NT2/D1 (cell line): ENCODE measurements around the gene CENPA.
A peak's percentile ranks its signal among the peaks of the same experiment; 100 is the strongest.
"Not testable (repeated sequence)": the region's sequence is repeated elsewhere in the genome, so short reads cannot be mapped to it uniquely, and the experiment has no call there.

Source experiments
- DNase-seq: peaks from one replicate; pipeline ENCODE4 v3.0.0-alpha.2; 2011; ENCODE audit warnings: low read depth, low spot score
- H3K27me3 ChIP-seq: 2 replicates; pipeline ENCODE4 v1.6.0; 2011; ENCODE audit warnings: mild to moderate bottlenecking; ENCODE audit not compliant: insufficient read length, insufficient read depth
- H3K36me3 ChIP-seq: 2 replicates; pipeline ENCODE4 v1.6.1; 2011; ENCODE audit warnings: mild to moderate bottlenecking, low read length, mixed read lengths; ENCODE audit not compliant: insufficient read depth, insufficient read length
- H3K4me1 ChIP-seq: 2 replicates; pipeline ENCODE4 v1.5.1; 2011; ENCODE audit not compliant: insufficient read depth, insufficient read length
- H3K4me3 ChIP-seq: 2 replicates; pipeline ENCODE4 v1.5.1; 2011; ENCODE audit warnings: low read depth; ENCODE audit not compliant: insufficient read length
- H3K9ac ChIP-seq: 2 replicates; pipeline ENCODE4 v1.6.0; 2011; ENCODE audit warnings: low read depth; ENCODE audit not compliant: insufficient read length
- H3K9me3 ChIP-seq: 2 replicates; pipeline ENCODE4 v1.5.1; 2011; ENCODE audit warnings: mild to moderate bottlenecking, low read length; ENCODE audit not compliant: insufficient read depth
- SUZ12 ChIP-seq: IDR thresholded peaks from 2 replicates; pipeline ENCODE4 v1.6.1; 2011; ENCODE audit not compliant: insufficient read length, insufficient read depth; ENCODE audit errors: extremely low read depth
- YY1 ChIP-seq: IDR thresholded peaks from 2 replicates; pipeline ENCODE4 v1.6.1; 2011; ENCODE audit not compliant: insufficient read length, insufficient read depth
- ZNF274 ChIP-seq: IDR thresholded peaks from 2 replicates; pipeline ENCODE4 v1.6.1; 2011; ENCODE audit warnings: mild to moderate bottlenecking, low read depth, low read length

CENPA gene

GRCh38 chr2:26743852-26744251 lies 42.0 kb upstream of the CENPA start:
- H3K4me3 ChIP-seq = no peak overlapping the region
- H3K9me3 ChIP-seq = no peaks in the 10 kb centered on the region
- TF ChIP-seq ZNF274 = no peak
- no peaks in the 10 kb centered on the region for H3K36me3 ChIP-seq
- H3K9ac ChIP-seq = no peak overlapping the region
- H3K27me3 ChIP-seq = no peaks in the 10 kb centered on the region
- peaks cover 5% of the 10 kb centered on the region for H3K4me1 ChIP-seq
- DNase-seq = no peak

DNA sequence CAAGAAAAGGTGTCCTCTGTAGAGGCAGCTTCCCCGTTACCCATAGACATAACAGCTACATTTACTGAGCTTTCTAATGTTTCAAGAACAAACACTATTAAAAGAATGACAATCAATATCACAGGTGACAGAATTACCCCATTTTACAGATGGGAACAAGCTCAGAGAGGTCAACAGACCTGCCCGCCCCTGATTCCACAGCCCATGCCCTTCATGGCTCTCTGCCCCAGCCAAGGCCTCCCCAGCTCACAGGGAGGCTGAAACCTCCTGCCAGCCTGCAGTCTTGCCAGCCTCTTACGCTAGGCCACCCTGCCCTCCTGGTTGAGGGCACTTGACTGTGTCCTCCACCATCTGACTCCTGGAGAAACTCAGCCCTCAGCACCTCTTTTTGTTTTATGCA lies 40.9 kb upstream of the CENPA start:
- Histone ChIP-seq H3K9ac (no peak overlapping the region), H3K9me3 (no peaks in the 10 kb centered on the region), H3K4me3 (no peak overlapping the region), H3K4me1 (peaks cover 5% of the 10 kb centered on the region), H3K27me3 (no peaks in the 10 kb centered on the region), H3K36me3 (no peaks in the 10 kb centered on the region)
- TF ChIP-seq SUZ12 (no peak), YY1 (no peak), ZNF274 (no peak)
- no peak for DNase-seq

DNA sequence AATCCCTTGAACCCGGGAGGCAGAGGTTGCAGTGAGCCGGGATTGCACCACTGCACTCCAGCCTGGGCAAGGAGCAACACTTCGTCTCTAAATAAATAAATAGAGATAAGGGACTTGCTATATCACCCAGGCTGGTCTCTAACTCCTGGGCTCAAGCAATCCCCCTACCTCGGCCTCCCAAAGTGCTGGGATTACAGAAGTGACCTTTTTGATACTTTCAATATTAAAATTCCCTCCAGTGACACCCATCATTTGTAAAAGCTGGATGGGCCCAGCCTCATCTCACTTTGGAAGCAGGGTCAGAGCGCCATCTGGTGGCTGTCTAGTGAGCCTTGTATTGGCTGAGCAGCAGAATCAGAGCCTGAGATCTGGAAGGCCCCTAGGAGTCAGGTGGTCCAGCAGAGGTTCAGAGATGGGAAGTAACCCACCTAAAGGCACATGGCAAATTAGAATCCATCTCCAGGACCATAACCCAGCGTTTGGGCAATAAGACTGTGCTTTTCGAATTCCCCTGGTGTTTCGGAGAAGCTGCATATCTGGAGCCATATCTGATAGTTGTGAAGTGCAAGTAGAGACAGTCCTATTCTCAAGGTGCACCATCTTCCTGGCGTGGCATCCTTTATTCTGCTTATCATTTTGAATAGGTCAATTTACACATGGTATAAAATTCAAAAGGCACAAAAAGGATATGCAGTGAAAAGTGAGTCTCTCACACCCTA lies 40.1 kb upstream of the CENPA start:
- H3K4me3 ChIP-seq = no peak overlapping the region
- peak; percentile 83 for DNase-seq
- no peaks in the 10 kb centered on the region for H3K9me3 ChIP-seq
- H3K9ac ChIP-seq = no peak overlapping the region
- TF ChIP-seq SUZ12 (no peak), YY1 (no peak), ZNF274 (no peak)
- no peaks in the 10 kb centered on the region for H3K36me3 ChIP-seq
- no peaks in the 10 kb centered on the region for H3K27me3 ChIP-seq
- peaks cover 3% of the 10 kb centered on the region for H3K4me1 ChIP-seq

GRCh38 chr2:26746934-26747333 lies 38.9 kb upstream of the CENPA start:
- H3K27me3 ChIP-seq = no peaks in the 10 kb centered on the region
- no peak overlapping the region for H3K9ac ChIP-seq
- TF ChIP-seq YY1 = no peak
- TF ChIP-seq ZNF274 = no peak
- TF ChIP-seq SUZ12 = no peak
- no peak for DNase-seq
- peaks cover 2% of the 10 kb centered on the region for H3K4me1 ChIP-seq
- peaks cover 4% of the 10 kb centered on the region for H3K36me3 ChIP-seq
- no peak overlapping the region for H3K4me3 ChIP-seq
- peaks cover 6% of the 10 kb centered on the region for H3K9me3 ChIP-seq

- H3K9ac ChIP-seq, H3K4me3 ChIP-seq, H3K9me3 ChIP-seq, H3K4me1 ChIP-seq, H3K27me3 ChIP-seq, H3K36me3 ChIP-seq: not testable (repeated sequence)
- peak; percentile 74 for DNase-seq
These were observed 36.0 kb upstream of the CENPA start for GRCh38 chr2:26749787-26750420.

DNA sequence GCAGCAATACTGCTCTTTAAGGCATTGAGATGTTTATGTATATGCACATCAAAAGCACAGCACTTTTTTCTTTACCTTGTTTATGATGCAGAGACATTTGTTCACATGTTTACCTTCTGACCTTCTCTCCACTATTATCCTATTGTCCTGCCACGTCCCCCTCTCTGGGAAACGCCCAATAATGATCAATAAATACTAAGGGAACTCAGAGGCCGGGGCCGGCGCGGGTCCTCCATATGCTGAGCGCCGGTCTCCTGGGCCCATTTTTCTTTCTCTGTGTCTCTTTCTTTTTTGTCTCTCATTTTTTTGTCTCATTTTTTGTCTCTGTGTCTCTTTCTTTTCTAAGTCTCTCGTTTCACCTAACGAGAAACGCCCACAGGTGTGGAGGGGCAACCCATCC lies 35.4 kb upstream of the CENPA start:
- H3K27me3 ChIP-seq, H3K4me1 ChIP-seq, H3K9me3 ChIP-seq, DNase-seq, H3K36me3 ChIP-seq: not testable (repeated sequence)
- H3K9ac ChIP-seq = peak overlapping the region; percentile 72
- H3K4me3 ChIP-seq = peak overlapping the region; percentile 26

- H3K9me3 ChIP-seq = peaks cover 6% of the 10 kb centered on the region
- no peak overlapping the region for H3K9ac ChIP-seq
- no peak overlapping the region for H3K4me3 ChIP-seq
- peaks cover 4% of the 10 kb centered on the region for H3K36me3 ChIP-seq
- peaks cover 2% of the 10 kb centered on the region for H3K4me1 ChIP-seq
- TF ChIP-seq YY1 = no peak
- TF ChIP-seq SUZ12 = no peak
- no peak for TF ChIP-seq ZNF274
- DNase-seq = no peak
- no peaks in the 10 kb centered on the region for H3K27me3 ChIP-seq
These were observed 33.2 kb upstream of the CENPA start for GRCh38 chr2:26752656-26753055.

DNA sequence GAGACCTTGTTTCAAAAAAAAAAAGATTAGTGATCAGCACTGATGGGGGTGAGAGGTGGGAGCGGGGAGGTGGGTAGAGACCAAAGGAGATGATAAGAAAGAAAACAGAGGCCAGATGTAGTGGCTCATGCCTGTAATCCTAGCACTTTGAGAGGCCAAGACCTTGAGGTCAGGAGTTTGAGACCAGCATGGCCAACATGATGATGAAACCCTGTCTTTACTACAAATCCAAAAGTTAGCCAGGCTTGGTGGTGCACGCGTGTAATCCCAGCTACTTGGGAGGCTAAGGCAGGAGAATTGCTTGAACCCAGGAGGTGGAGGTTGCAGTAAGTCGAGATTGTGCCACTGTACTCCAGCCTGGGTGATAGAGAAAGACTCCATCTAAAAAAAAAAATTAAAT lies 31.3 kb upstream of the CENPA start:
- Histone ChIP-seq H3K9me3 (peaks cover 6% of the 10 kb centered on the region), H3K9ac (no peak overlapping the region), H3K4me1 (peaks cover 7% of the 10 kb centered on the region), H3K36me3 (peaks cover 4% of the 10 kb centered on the region), H3K4me3 (no peak overlapping the region), H3K27me3 (no peaks in the 10 kb centered on the region)
- no peak for TF ChIP-seq ZNF274
- no peak for TF ChIP-seq YY1
- TF ChIP-seq SUZ12 = no peak
- DNase-seq = no peak
